ENCODE measurements around the gene PIGT. TPM values are rescaled to one million over a fixed set of nuclear protein-coding genes. Genes with fewer than 3 reads are reported as not detected.

PIGT gene
- total and polyA plus RNA-seq, 2 of the 13 experiments (the other 11 are each of a cell fraction or from before 2014, with no cell fraction given) = 65.9 to 74.1 TPM

- ChIA-PET POLR2A (interaction anchor here (0.5 to 1.4 kb wide), 3 partner anchors 43 to 69 kb away, joined by 3 to 4 read pairs (median 3); partner anchors contain the start of gene SYS1), CTCF (ENCODE audit: low intra/inter-chr PET ratio, low total read pairs) (no interaction called here)
- FAIRE-seq = no peak
- Histone ChIP-seq H3K79me2 (ENCODE audit: insufficient read depth, low read length) (peaks cover 14% of the 10 kb centered on the region), H3K36me3 (replicated peaks in 1 of 2; ENCODE audit: control insufficient read depth in 1 of 2, insufficient read depth in 2 of 2, low read length in 2 of 2) (no peaks in the 10 kb centered on the region), H3K9me3 (ENCODE audit: low read length) (no peaks in the 10 kb centered on the region), H3K9ac (ENCODE audit: insufficient read depth, low read depth, low read length) (no peak overlapping the region), H3K4me1 (ENCODE audit: insufficient read depth, low read length) (peaks cover 22% of the 10 kb centered on the region), H3K4me3 (replicated peaks in 1 of 3; ENCODE audit: insufficient read depth in 1 of 3, low read depth in 2 of 3, low read length in 3 of 3) (no peak overlapping the region), H2AFZ (ENCODE audit: low read length) (no peak overlapping the region), H3K4me2 (ENCODE audit: low read depth, low read length) (no peak overlapping the region), H3K27ac (ENCODE audit: extremely low read length, insufficient read depth, low read length) (no peak overlapping the region), H3K27me3 (ENCODE audit: control insufficient read depth in 1 of 2, insufficient read depth in 2 of 2, low read length in 2 of 2) (no peaks in the 10 kb centered on the region; a peak in 1 of 5 replicates), H4K20me1 (ENCODE audit: insufficient read depth, low read length) (no peaks in the 10 kb centered on the region)
- ATAC-seq = no peak
- no peak for TF ChIP-seq ZNF431 (CRISPR knock-in tag; IDR thresholded peaks at IDR 0.05; ENCODE audit: borderline replicate concordance, low read depth)
- 43% methylated on average over 5 of the region's 5 CpGs for WGBS (ENCODE audit: low lambda C conversion rate)
- intact Hi-C loops (cut with micrococcal nuclease; ENCODE audit: unreplicated experiment) = no loop called here
- in situ Hi-C loops (cut with HindIII; ENCODE audit: extremely low pct_ligation_motif_present, low pct_unique_long_range_greater_than_20kb) = no loop called here
- BruUV-seq (replicated peaks) = no TSS peak
- no peak for DNase-seq (ENCODE audit: low spot score)
Observed at GRCh38 chr20:45412653-45413052, 3.3 kb upstream of the PIGT start.

- peaks cover 17% of the 10 kb centered on the region for H3K79me2 ChIP-seq (ENCODE audit: insufficient read depth, low read length)
- DNase-seq (ENCODE audit: low spot score) (no peak), ATAC-seq (no peak), FAIRE-seq (no peak)
- H4K20me1 ChIP-seq (ENCODE audit: insufficient read depth, low read length) = no peaks in the 10 kb centered on the region
- H3K4me2 ChIP-seq (ENCODE audit: low read depth, low read length) = no peak overlapping the region
- no peaks in the 10 kb centered on the region for H3K9me3 ChIP-seq (ENCODE audit: low read length)
- ChIA-PET CTCF (ENCODE audit: low intra/inter-chr PET ratio, low total read pairs) (no interaction called here), POLR2A (interaction anchor here (0.5 to 1.4 kb wide), 3 partner anchors 44 to 69 kb away, joined by 3 to 4 read pairs (median 3); partner anchors contain the start of gene SYS1)
- no peak overlapping the region for H3K9ac ChIP-seq (ENCODE audit: insufficient read depth, low read depth, low read length)
- peaks cover 30% of the 10 kb centered on the region for H3K4me1 ChIP-seq (ENCODE audit: insufficient read depth, low read length)
- peaks cover 3 to 4% of the 10 kb centered on the region in 2 experiments; a peak in 3 of 5 replicates for H3K36me3 ChIP-seq (replicated peaks in 1 of 2; ENCODE audit: control insufficient read depth in 1 of 2, insufficient read depth in 2 of 2, low read length in 2 of 2)
- H3K27ac ChIP-seq (ENCODE audit: extremely low read length, insufficient read depth, low read length) = no peak overlapping the region
- no peak overlapping the region for H3K4me3 ChIP-seq (replicated peaks in 1 of 3; ENCODE audit: insufficient read depth in 1 of 3, low read depth in 2 of 3, low read length in 3 of 3)
- H3K27me3 ChIP-seq (ENCODE audit: control insufficient read depth in 1 of 2, insufficient read depth in 2 of 2, low read length in 2 of 2) = no peaks in the 10 kb centered on the region; a peak in 1 of 5 replicates
- WGBS (ENCODE audit: low lambda C conversion rate) = 19% methylated on average over 3 of the region's 3 CpGs
- BruUV-seq (replicated peaks) = no TSS peak
- TF ChIP-seq ZBTB10 (CRISPR knock-in tag; IDR thresholded peaks at IDR 0.05; ENCODE audit: borderline replicate concordance) = no peak
- peak; percentile 78 for TF ChIP-seq CREB1 (IDR thresholded peaks at IDR 0.05)
- TF ChIP-seq CREB1 (CRISPR knock-in tag; IDR thresholded peaks at IDR 0.05) = no peak
- TF ChIP-seq ATF7 (IDR thresholded peaks at IDR 0.05) = peak; percentile 92
- no peak for TF ChIP-seq ATF7 (CRISPR knock-in tag; IDR thresholded peaks at IDR 0.05)
- peak overlapping the region; percentile 0 for H2AFZ ChIP-seq (ENCODE audit: low read length)
- in situ Hi-C loops (cut with HindIII; ENCODE audit: extremely low pct_ligation_motif_present, low pct_unique_long_range_greater_than_20kb) (no loop called here), intact Hi-C loops (cut with micrococcal nuclease; ENCODE audit: unreplicated experiment) (no loop called here)
Observed at GRCh38 chr20:45413479-45413878, 2.5 kb upstream of the PIGT start.

Measured in HepG2 (cell line).